ENCODE results near the gene PPARD.

The PPARD gene

GRCh38 chr6:35415065-35415891 is 72.9 kb downstream of the PPARD start:
- Mint-ChIP-seq H3K36me3 (ENCODE audit: low read depth) (peaks cover 34% of the 10 kb centered on the region), H3K4me1 (peaks cover 31% of the 10 kb centered on the region), H3K9me3 (no peaks in the 10 kb centered on the region), H3K27ac (peak overlapping the region; percentile 88), H3K4me3 (no peak overlapping the region), H3K27me3 (ENCODE audit: low read depth, poor library complexity) (peaks cover 4% of the 10 kb centered on the region)
- TF ChIP-seq CTCF (IDR thresholded peaks at IDR 0.05), result peak; percentile 43
- DNase-seq, result peak; percentile 46

DNA sequence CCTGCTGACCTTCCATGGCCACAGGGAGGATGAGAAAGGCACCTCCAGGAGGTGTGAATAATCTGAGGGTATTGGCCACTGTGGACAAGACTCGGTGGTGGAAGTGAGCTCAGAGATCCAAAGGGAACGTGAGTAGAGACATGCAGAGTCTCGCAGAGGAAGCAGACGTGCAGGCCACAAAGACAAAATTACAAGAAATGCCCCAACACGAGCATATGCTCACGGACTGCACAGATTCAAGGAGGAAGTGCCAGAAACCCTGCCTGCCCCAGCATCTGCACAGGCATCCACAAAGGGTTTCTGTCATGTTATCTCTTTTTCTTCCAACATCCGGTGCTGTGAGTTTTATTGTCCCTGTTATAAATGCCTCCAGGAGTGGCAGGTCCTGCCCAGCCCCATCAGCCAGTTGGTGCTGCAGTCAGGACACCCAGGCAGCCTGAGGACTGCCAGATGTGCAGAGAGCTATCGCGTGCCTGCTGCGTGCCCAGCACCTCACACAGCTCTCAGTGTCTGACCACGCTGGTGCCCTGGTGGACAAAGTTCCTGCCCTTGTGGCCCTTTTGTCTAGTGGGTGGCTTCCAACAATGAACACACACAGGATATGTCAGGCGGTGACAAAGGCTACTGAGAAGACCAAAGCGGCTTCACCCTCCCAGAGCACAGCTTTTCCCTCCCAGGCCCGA is 75.8 kb downstream of the PPARD start:
- H3K27me3 Mint-ChIP-seq (ENCODE audit: low read depth, poor library complexity), result peaks cover 4% of the 10 kb centered on the region
- no peaks in the 10 kb centered on the region for H3K9me3 Mint-ChIP-seq
- TF ChIP-seq CTCF (IDR thresholded peaks at IDR 0.05), result no peak
- H3K4me1 Mint-ChIP-seq, result peaks cover 31% of the 10 kb centered on the region
- peak overlapping the region; percentile 83 for H3K27ac Mint-ChIP-seq
- H3K36me3 Mint-ChIP-seq (ENCODE audit: low read depth), result peaks cover 21% of the 10 kb centered on the region
- H3K4me3 Mint-ChIP-seq, result no peak overlapping the region
- no peak for DNase-seq

GRCh38 chr6:35419417-35419816 is 77.1 kb downstream of the PPARD start:
- DNase-seq, result no peak
- Mint-ChIP-seq H3K4me1 (peaks cover 28% of the 10 kb centered on the region), H3K36me3 (ENCODE audit: low read depth) (peaks cover 17% of the 10 kb centered on the region), H3K9me3 (no peaks in the 10 kb centered on the region), H3K4me3 (no peak overlapping the region), H3K27ac (peak overlapping the region; percentile 25), H3K27me3 (ENCODE audit: low read depth, poor library complexity) (peaks cover 4% of the 10 kb centered on the region)
- TF ChIP-seq CTCF (IDR thresholded peaks at IDR 0.05), result peak; percentile 21

GRCh38 chr6:35419961-35420360 is 77.6 kb downstream of the PPARD start:
- peaks cover 4% of the 10 kb centered on the region for H3K27me3 Mint-ChIP-seq (ENCODE audit: low read depth, poor library complexity)
- H3K27ac Mint-ChIP-seq, result no peak overlapping the region
- peaks cover 22% of the 10 kb centered on the region for H3K36me3 Mint-ChIP-seq (ENCODE audit: low read depth)
- no peaks in the 10 kb centered on the region for H3K9me3 Mint-ChIP-seq
- H3K4me1 Mint-ChIP-seq, result peaks cover 22% of the 10 kb centered on the region
- TF ChIP-seq CTCF (IDR thresholded peaks at IDR 0.05), result no peak
- no peak overlapping the region for H3K4me3 Mint-ChIP-seq
- no peak for DNase-seq

- H3K27ac Mint-ChIP-seq, result no peak overlapping the region
- no peak for TF ChIP-seq CTCF (IDR thresholded peaks at IDR 0.05)
These were observed 82.9 kb downstream of the PPARD start for GRCh38 chr6:35425284-35425683.

More at GRCh38 chr6:35425284-35425683, 82.9 kb downstream of the PPARD start:
- Mint-ChIP-seq H3K4me1 (peaks cover 27% of the 10 kb centered on the region), H3K36me3 (ENCODE audit: low read depth) (peaks cover 26% of the 10 kb centered on the region), H3K9me3 (peaks cover 13% of the 10 kb centered on the region), H3K4me3 (no peak overlapping the region), H3K27me3 (ENCODE audit: low read depth, poor library complexity) (no peaks in the 10 kb centered on the region)
- DNase-seq, result no peak
